SK-N-SH (cell line): ENCODE measurements around the gene AHCYL2. TPM values are rescaled to one million over a fixed set of nuclear protein-coding genes. Genes with fewer than 3 reads are reported as not detected.

Experiments used
- CTCF ChIA-PET: fragments of 300-600, 350-600 bp; formaldehyde crosslinking; extraction: SDS; loops from one replicate; lab custom pipeline; 2021; lab: Yijun Ruan, JAX
- POLR2A ChIA-PET: fragments of 350-600 bp; sonication (Branson Sonifier 250); formaldehyde crosslinking; extraction: SDS; loops from one replicate; lab custom pipeline; 2020; ENCODE audit warnings: antibody characterized with exemption, inconsistent platforms; lab: Yijun Ruan, JAX
- DNase-seq: peaks from one replicate; pipeline ENCODE4 v3.0.0; 2012
- H2AFZ ChIP-seq: fragments of 200-600 bp; sonication (generic); 2 replicates; pipeline ENCODE4 v1.8.1; 2016; ENCODE audit warnings: antibody characterized with exemption, mild to moderate bottlenecking, low read depth
- H3F3A ChIP-seq: fragments of 200-600 bp; sonication (generic); replicated peaks from 2 replicates; pipeline ENCODE3; 2016; ENCODE audit warnings: antibody characterized with exemption, mild to moderate bottlenecking; ENCODE audit not compliant: insufficient read depth
- H3K27ac ChIP-seq, 2 experiments: fragments of 200-500 bp in 1 of 2; fragments of 200-600 bp in 1 of 2; sonication (Bioruptor generic) in 1 of 2; sonication (generic), shearing (Covaris generic) in 1 of 2; 2 replicates each; pipeline versions ENCODE4 v1.5.1 to v1.6.1; 2014 to 2016; ENCODE audit warnings: low read depth in 2 of 2, inconsistent platforms in 1 of 2, low read length in 1 of 2, mild to moderate bottlenecking in 1 of 2, mixed read lengths in 1 of 2
- H3K27me3 ChIP-seq: fragments of 200-600 bp; sonication (generic), shearing (Covaris generic); 2 replicates; pipeline ENCODE4 v1.6.1; 2016; ENCODE audit warnings: mixed run types; ENCODE audit not compliant: insufficient read depth
- H3K36me3 ChIP-seq, 2 experiments: fragments of 200-500 bp in 1 of 2; fragments of 200-600 bp in 1 of 2; sonication (Bioruptor generic) in 1 of 2; sonication (generic) in 1 of 2; replicated peaks in 1 of 2; 2 replicates each; pipeline versions ENCODE3 to v1.5.1; 2014 to 2016; ENCODE audit warnings: low read length in 1 of 2, mild to moderate bottlenecking in 1 of 2; ENCODE audit not compliant: insufficient read depth in 2 of 2, control insufficient read depth in 1 of 2
- H3K4me1 ChIP-seq, 2 experiments: fragments of 200-500 bp in 1 of 2; fragments of 200-600 bp in 1 of 2; sonication (Bioruptor generic) in 1 of 2; sonication (generic), shearing (Covaris generic) in 1 of 2; 2 replicates each; pipeline versions ENCODE4 v1.5.1 to v1.6.1; 2014 to 2016; ENCODE audit warnings: low read depth in 1 of 2, low read length in 1 of 2, mixed run types in 1 of 2; ENCODE audit not compliant: insufficient read depth in 2 of 2, control insufficient read depth in 1 of 2
- H3K4me2 ChIP-seq: fragments of 200-600 bp; sonication (generic), shearing (Covaris generic); 2 replicates; pipeline ENCODE4 v1.6.1; 2017; ENCODE audit warnings: mixed run types
- H3K4me3 ChIP-seq, 2 experiments: fragments of 200-500 bp in 1 of 2; fragments of 200-600 bp in 1 of 2; sonication (Bioruptor generic) in 1 of 2; sonication (generic), shearing (Covaris generic) in 1 of 2; 2 replicates each; pipeline versions ENCODE4 v1.5.1 to v1.8.1; 2014 to 2016; ENCODE audit warnings: low read depth in 2 of 2, inconsistent platforms in 1 of 2, low read length in 1 of 2, mild to moderate bottlenecking in 1 of 2, mixed read lengths in 1 of 2, moderate library complexity in 1 of 2
- H3K79me2 ChIP-seq: fragments of 200-600 bp; sonication (generic); 2 replicates; pipeline ENCODE4 v1.8.1; 2017; ENCODE audit warnings: mild to moderate bottlenecking; ENCODE audit not compliant: insufficient read depth
- H3K9ac ChIP-seq: fragments of 200-600 bp; sonication (generic); 2 replicates; pipeline ENCODE4 v1.6.1; 2017; ENCODE audit warnings: mixed run types
- H3K9me2 ChIP-seq: fragments of 200-600 bp; sonication (generic); 2 replicates; pipeline ENCODE4 v1.6.1; 2017; ENCODE audit warnings: mixed run types
- H3K9me3 ChIP-seq: fragments of 200-600 bp; sonication (generic); 2 replicates; pipeline ENCODE4 v1.6.1; 2017; ENCODE audit warnings: mixed run types, mild to moderate bottlenecking, moderate library complexity
- H4K20me1 ChIP-seq: fragments of 200-600 bp; sonication (generic); 2 replicates; pipeline ENCODE4 v1.6.1; 2017; ENCODE audit warnings: mild to moderate bottlenecking, mixed run types; ENCODE audit not compliant: insufficient read depth
- ELF1 ChIP-seq: IDR thresholded peaks from 2 replicates; pipeline ENCODE4 v1.4.0; 2012
- EZH2phosphoT487 ChIP-seq: fragments of 200-600 bp; sonication (generic); IDR thresholded peaks from 2 replicates; pipeline ENCODE4 v1.6.1; 2017; ENCODE audit warnings: low read depth, mixed run types, mild to moderate bottlenecking, antibody characterized with exemption, moderate library complexity, borderline replicate concordance
- FOSL2 ChIP-seq: IDR thresholded peaks from 2 replicates; pipeline ENCODE4 v1.4.0; 2012; ENCODE audit warnings: low read depth, mild to moderate bottlenecking, moderate library complexity, borderline replicate concordance
- FOXM1 ChIP-seq: IDR thresholded peaks from 2 replicates; pipeline ENCODE4 v1.4.0; 2012; ENCODE audit warnings: low read depth, mild to moderate bottlenecking
- GABPA ChIP-seq: IDR thresholded peaks from 2 replicates; pipeline ENCODE4 v1.4.0; 2012; ENCODE audit warnings: low read depth, mild to moderate bottlenecking
- JUND ChIP-seq: IDR thresholded peaks from 2 replicates; pipeline ENCODE4 v1.4.0; 2012
- MXI1 ChIP-seq: IDR thresholded peaks from 2 replicates; pipeline ENCODE4 v1.6.1; 2012; ENCODE audit warnings: mild to moderate bottlenecking, low read depth, low read length, improper control_type of control experiment
- NRF1 ChIP-seq: IDR thresholded peaks from 2 replicates; pipeline ENCODE4 v1.6.1; 2012; ENCODE audit warnings: low read depth, mild to moderate bottlenecking, low read length
- RAD21 ChIP-seq: IDR thresholded peaks from 2 replicates; pipeline ENCODE4 v1.6.1; 2012; ENCODE audit warnings: mild to moderate bottlenecking, low read length
- SMC3 ChIP-seq: IDR thresholded peaks from 2 replicates; pipeline ENCODE4 v1.6.1; 2012; ENCODE audit warnings: low read depth, low read length, improper control_type of control experiment
- TAF1 ChIP-seq: IDR thresholded peaks from 2 replicates; pipeline ENCODE4 v1.6.1; 2012; ENCODE audit warnings: low read depth, mild to moderate bottlenecking, low read length, moderate library complexity, borderline replicate concordance
- TCF12 ChIP-seq: IDR thresholded peaks from 2 replicates; pipeline ENCODE4 v1.4.0; 2012
- WGBS: methylation state at CpG from one replicate; pipeline ENCODE4 v1.1.6; 2017; ENCODE audit warnings: low lambda C conversion rate; 5-methylcytosine and 5-hydroxymethylcytosine counted together
- polyA plus RNA-seq, 3 experiments: library from polyadenylated mRNA; depleted of rRNA; stranded (reverse); fragments of >200 nt; gene quantifications; 2 replicates each; pipeline ENCODE4 v1.2.3, GENCODE V29; 2012
- TF ChIP-seq, protein P1 (sequence below): IDR thresholded peaks from 2 replicates; pipeline ENCODE4 v1.4.0; 2012; ENCODE audit warnings: low read depth, borderline replicate concordance
- TF ChIP-seq, protein P2 (sequence below): IDR thresholded peaks from 2 replicates; pipeline ENCODE4; 2012
- TF ChIP-seq, protein P3 (sequence below): fragments of 150-350 bp; IDR thresholded peaks from 2 replicates; pipeline ENCODE4 v1.6.1; 2017; ENCODE audit warnings: antibody characterized with exemption, low read length, low read depth, borderline replicate concordance
- TF ChIP-seq, protein P4 (sequence below): fragments of 150-350 bp; IDR thresholded peaks from 2 replicates; pipeline ENCODE4 v1.6.1; 2016; ENCODE audit warnings: mild to moderate bottlenecking, low read depth, low read length

AHCYL2 gene
- polyA plus RNA-seq, 1 of the 3 experiments (the other 2 are of a cell fraction), result 20.4 TPM

DNA sequence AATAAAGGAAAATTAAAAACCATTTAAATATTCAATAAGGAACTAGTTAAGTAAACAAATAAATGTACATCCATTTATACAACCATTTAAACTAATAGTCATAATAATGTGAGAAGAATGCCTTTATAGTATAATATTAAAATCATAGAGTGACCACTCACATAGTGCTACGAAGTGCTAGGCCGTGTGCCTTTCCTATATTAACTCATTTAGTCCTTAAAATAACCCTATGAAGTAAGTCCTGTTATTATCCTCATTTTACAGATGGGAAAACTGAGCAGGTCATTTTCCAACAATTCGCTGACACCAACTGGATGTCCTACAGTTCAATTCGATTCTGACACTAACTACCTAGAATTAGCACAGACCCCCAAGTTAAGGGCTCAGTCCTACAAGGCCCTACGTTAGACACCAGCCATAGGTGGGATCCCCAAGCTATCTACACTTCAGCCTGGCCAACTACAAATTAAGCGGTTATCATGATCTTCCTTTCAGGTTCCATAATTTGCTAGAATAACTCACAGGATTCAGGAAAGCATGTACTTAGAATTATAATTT is 213.5 kb downstream of the AHCYL2 start:
- CTCF ChIA-PET, result interaction anchor here (0.9 to 2.6 kb wide), 5 partner anchors 30 to 219 kb away, joined by 3 to 10 read pairs (median 8); no protein-coding TSS in a partner anchor

DNA sequence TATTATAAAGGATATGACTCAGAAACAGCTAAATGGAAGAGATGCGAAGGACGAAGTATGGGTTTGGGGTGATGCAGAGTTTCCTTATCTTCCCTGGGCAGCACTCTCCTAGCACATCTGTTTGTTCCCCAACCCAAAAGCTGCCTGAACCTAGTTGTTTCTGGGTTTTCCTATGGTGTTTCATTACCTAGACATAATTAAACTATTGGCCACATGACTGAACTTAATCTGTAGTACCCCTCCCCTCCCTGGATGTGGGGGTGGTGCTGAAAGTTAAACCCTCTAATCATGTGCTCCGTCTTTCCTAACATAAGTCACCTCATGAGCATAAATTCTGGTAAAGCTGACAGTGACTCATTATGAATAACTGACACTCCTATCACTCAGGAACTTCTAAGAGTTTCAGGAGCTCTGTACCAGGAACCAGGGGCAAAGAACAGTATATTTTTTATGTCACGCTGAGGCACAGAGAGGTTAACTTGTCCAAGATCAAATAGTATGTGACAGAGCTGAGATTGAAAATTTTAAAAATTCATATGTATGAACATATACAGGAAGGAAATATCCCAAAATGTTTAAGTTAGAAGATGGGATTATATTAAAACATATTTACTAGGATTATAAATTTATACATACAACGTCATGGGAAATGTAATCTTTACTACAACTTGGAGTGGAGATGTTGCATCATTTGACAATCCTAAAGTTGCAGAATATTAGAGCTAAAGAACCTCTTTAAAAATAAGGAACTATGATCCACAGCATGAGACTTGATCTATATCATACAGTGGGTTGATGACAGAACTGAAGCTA is 214.2 kb downstream of the AHCYL2 start:
- TF ChIP-seq JUND, result peak; percentile 56
- TF ChIP-seq TAF1, result no peak
- TF ChIP-seq, protein P1, sequence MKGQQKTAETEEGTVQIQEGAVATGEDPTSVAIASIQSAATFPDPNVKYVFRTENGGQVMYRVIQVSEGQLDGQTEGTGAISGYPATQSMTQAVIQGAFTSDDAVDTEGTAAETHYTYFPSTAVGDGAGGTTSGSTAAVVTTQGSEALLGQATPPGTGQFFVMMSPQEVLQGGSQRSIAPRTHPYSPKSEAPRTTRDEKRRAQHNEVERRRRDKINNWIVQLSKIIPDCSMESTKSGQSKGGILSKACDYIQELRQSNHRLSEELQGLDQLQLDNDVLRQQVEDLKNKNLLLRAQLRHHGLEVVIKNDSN, result peak; percentile 19; the same call in 1 of the 2 replicates
- peak; percentile 42; the same call in 1 of the 2 replicates for TF ChIP-seq TCF12
- TF ChIP-seq, protein P2, sequence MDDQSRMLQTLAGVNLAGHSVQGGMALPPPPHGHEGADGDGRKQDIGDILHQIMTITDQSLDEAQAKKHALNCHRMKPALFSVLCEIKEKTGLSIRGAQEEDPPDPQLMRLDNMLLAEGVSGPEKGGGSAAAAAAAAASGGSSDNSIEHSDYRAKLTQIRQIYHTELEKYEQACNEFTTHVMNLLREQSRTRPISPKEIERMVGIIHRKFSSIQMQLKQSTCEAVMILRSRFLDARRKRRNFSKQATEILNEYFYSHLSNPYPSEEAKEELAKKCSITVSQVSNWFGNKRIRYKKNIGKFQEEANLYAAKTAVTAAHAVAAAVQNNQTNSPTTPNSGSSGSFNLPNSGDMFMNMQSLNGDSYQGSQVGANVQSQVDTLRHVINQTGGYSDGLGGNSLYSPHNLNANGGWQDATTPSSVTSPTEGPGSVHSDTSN, result peak; percentile 92
- TF ChIP-seq NRF1, result no peak
- peak; percentile 66 for TF ChIP-seq FOSL2
- Histone ChIP-seq H3K4me2 (peak overlapping the region; percentile 26), H3K9ac (no peak overlapping the region)

More for the DNA sequence above, 213.5 kb downstream of the AHCYL2 start:
- Histone ChIP-seq H3K27ac (peak overlapping the region in 1 of 2 experiments; percentile 34; a peak in 2 of 4 replicates), H3K36me3 (no peaks in the 10 kb centered on the region), H3K4me1 (peaks cover 9 to 10% of the 10 kb centered on the region in 2 experiments; a peak in 3 of 4 replicates)
- DNase-seq, result no peak
- TF ChIP-seq, protein P3, sequence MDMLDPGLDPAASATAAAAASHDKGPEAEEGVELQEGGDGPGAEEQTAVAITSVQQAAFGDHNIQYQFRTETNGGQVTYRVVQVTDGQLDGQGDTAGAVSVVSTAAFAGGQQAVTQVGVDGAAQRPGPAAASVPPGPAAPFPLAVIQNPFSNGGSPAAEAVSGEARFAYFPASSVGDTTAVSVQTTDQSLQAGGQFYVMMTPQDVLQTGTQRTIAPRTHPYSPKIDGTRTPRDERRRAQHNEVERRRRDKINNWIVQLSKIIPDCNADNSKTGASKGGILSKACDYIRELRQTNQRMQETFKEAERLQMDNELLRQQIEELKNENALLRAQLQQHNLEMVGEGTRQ, result no peak
- TF ChIP-seq ELF1 (no peak), EZH2phosphoT487 (no peak), TCF12 (no peak), GABPA (no peak), RAD21 (no peak), MXI1 (no peak), FOXM1 (no peak), SMC3 (no peak), JUND (no peak)
- TF ChIP-seq, protein P4, sequence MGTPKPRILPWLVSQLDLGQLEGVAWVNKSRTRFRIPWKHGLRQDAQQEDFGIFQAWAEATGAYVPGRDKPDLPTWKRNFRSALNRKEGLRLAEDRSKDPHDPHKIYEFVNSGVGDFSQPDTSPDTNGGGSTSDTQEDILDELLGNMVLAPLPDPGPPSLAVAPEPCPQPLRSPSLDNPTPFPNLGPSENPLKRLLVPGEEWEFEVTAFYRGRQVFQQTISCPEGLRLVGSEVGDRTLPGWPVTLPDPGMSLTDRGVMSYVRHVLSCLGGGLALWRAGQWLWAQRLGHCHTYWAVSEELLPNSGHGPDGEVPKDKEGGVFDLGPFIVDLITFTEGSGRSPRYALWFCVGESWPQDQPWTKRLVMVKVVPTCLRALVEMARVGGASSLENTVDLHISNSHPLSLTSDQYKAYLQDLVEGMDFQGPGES, result no peak
- TF ChIP-seq, protein P1, result no peak
- TF ChIP-seq, all 33 proteins: peak for 0
- H3K9me3 ChIP-seq, result no peaks in the 10 kb centered on the region
- no peaks in the 10 kb centered on the region for H3K9me2 ChIP-seq
- peak overlapping the region; percentile 26; the same call in 1 of the 2 replicates for H3K4me2 ChIP-seq
- H3K79me2 ChIP-seq, result no peaks in the 10 kb centered on the region
- no peak overlapping the region for H3K4me3 ChIP-seq
- no peak overlapping the region for H3K9ac ChIP-seq
- POLR2A ChIA-PET, result no interaction called here
- no peaks in the 10 kb centered on the region for H4K20me1 ChIP-seq
- H3K27me3 ChIP-seq, result no peaks in the 10 kb centered on the region
- peak overlapping the region; percentile 14; the same call in 1 of the 2 replicates for H2AFZ ChIP-seq
- 81% methylated on average over 6 of the region's 6 CpGs for WGBS
- H3F3A ChIP-seq, result peaks cover 14% of the 10 kb centered on the region

More for the DNA sequence above, 214.2 kb downstream of the AHCYL2 start:
- Histone ChIP-seq H3K9me2 (no peaks in the 10 kb centered on the region), H3K36me3 (no peaks in the 10 kb centered on the region), H3K79me2 (no peaks in the 10 kb centered on the region), H3F3A (peaks cover 14% of the 10 kb centered on the region), H3K27ac (peak overlapping the region in 1 of 2 experiments; percentile 34; a peak in 2 of 4 replicates), H3K27me3 (no peaks in the 10 kb centered on the region), H3K9me3 (no peaks in the 10 kb centered on the region), H2AFZ (peak overlapping the region; percentile 14; the same call in 1 of the 2 replicates), H3K4me1 (peaks cover 9 to 10% of the 10 kb centered on the region in 2 experiments; a peak in 2 of 4 replicates), H3K4me3 (no peak overlapping the region), H4K20me1 (no peaks in the 10 kb centered on the region)
- ChIA-PET CTCF (interaction anchor here (0.9 to 2.6 kb wide), 6 partner anchors 30 to 220 kb away, joined by 3 to 10 read pairs (median 7); no protein-coding TSS in a partner anchor), POLR2A (no interaction called here)
- DNase-seq, result no peak
- WGBS, result 31% methylated on average over 5 of the region's 5 CpGs
